ENCODE results near the gene MAN1C1. TPM values are rescaled to one million over a fixed set of nuclear protein-coding genes. Genes with fewer than 3 reads are reported as not detected.

The MAN1C1 gene
- total RNA-seq, 1 experiment from 2014 or later, result 9.3 TPM

GRCh38 chr1:25650289-25650576, 33.6 kb downstream of the MAN1C1 start:
- H3K36me3 Mint-ChIP-seq (ENCODE audit: insufficient read depth in 1 of 3, low read depth in 3 of 3), result no peaks in the 10 kb centered on the region
- Histone ChIP-seq H3K27ac (ENCODE audit: insufficient read length, low read depth, low read length) (no peak overlapping the region), H3K18ac (ENCODE audit: insufficient read length, low read depth, low read length) (no peak overlapping the region), H3K79me2 (ENCODE audit: insufficient read depth, low read length) (no peaks in the 10 kb centered on the region), H3K4ac (ENCODE audit: low read depth, low read length) (no peak overlapping the region), H3K79me1 (ENCODE audit: insufficient read depth, low read depth, low read length, poor library complexity, severe bottlenecking) (no peaks in the 10 kb centered on the region), H4K5ac (ENCODE audit: insufficient read length, low read depth, low read length) (no peak overlapping the region), H2AFZ (ENCODE audit: low read length) (no peak overlapping the region), H4K8ac (replicated peaks; ENCODE audit: insufficient read length, low read depth, low read length) (no peak overlapping the region), H2BK120ac (ENCODE audit: low read depth, low read length, poor library complexity, severe bottlenecking) (no peak overlapping the region), H2AK5ac (ENCODE audit: insufficient read length, low read length) (no peak overlapping the region), H3K27me3 (ENCODE audit: insufficient read depth, low read length) (no peaks in the 10 kb centered on the region), H3K9ac (ENCODE audit: extremely low read depth, insufficient read length, low read length) (no peak overlapping the region), H2BK15ac (ENCODE audit: low read depth, low read length) (no peak overlapping the region), H3K4me2 (ENCODE audit: insufficient read depth, insufficient read length, low read length) (no peak overlapping the region), H3K4me1 (ENCODE audit: insufficient read depth, low read length) (no peaks in the 10 kb centered on the region), H3K23me2 (ENCODE audit: insufficient read length, low read depth, low read length, poor library complexity, severe bottlenecking) (no peaks in the 10 kb centered on the region), H2BK12ac (ENCODE audit: insufficient read length, low read depth, low read length) (no peak overlapping the region), H2BK20ac (ENCODE audit: low read depth, low read length, poor library complexity, severe bottlenecking) (no peak overlapping the region), H3K14ac (ENCODE audit: insufficient read depth, low read length) (no peak overlapping the region), H3K23ac (ENCODE audit: insufficient read length, low read depth, low read length) (no peak overlapping the region), H4K20me1 (ENCODE audit: control insufficient read depth, insufficient read depth, insufficient read length) (no peaks in the 10 kb centered on the region), H4K91ac (ENCODE audit: insufficient read length, low read depth, low read length) (no peak overlapping the region), H3T11ph (ENCODE audit: low read length) (no peak overlapping the region), H2BK5ac (ENCODE audit: insufficient read length, low read length) (no peak overlapping the region), H3K56ac (ENCODE audit: insufficient read length, low read depth, low read length) (no peak overlapping the region), H3K9me3 (ENCODE audit: control insufficient read depth, low read depth, low read length) (no peaks in the 10 kb centered on the region)
- peaks cover 0 to 2% of the 10 kb centered on the region in 2 experiments; a peak in 1 of 4 replicates for H3K4me1 Mint-ChIP-seq
- no peak overlapping the region for H3K4me3 Mint-ChIP-seq
- H3K27ac Mint-ChIP-seq, result peak overlapping the region in 1 of 3 experiments; percentile 56; a peak in 1 of 7 replicates
- no peaks in the 10 kb centered on the region for H3K27me3 Mint-ChIP-seq (ENCODE audit: low read depth)
- TF ChIP-seq CTCF (conservative IDR thresholded peaks at IDR 0.05), result no peak
- DNase-seq, result peak; percentile 8
- no peaks in the 10 kb centered on the region for H3K9me3 Mint-ChIP-seq
- no CpG with 5 or more reads among the region's 5 CpGs for WGBS (ENCODE audit: extremely low coverage, insufficient read length, low lambda C conversion rate)
